ENCODE data around the gene ABI3BP. TPM values are rescaled to one million over a fixed set of nuclear protein-coding genes. Genes with fewer than 3 reads are reported as not detected.

Gene ABI3BP
- total and polyA plus RNA-seq, 2 experiments from 2014 or later: 0.42 to 0.57 TPM

DNA sequence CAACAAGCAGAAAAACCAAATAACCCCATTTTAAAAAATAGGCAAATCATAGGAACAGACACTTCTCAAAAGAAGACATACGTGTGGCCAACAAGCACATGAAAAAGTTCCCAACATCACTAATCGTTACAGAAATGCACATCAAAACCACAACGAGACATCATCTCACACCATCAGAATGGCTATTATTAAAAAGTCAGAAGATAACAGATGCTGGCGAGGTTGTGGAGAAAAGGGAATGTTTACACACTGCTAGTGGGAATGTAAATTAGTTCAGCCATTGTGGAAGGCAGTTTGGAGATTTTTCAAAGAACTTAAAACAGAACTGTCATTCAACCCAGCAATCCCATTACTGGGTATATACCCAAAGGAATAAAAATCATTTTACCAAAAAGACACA is 60.7 kb downstream of the ABI3BP start (continued):
- TF ChIP-seq, protein P1, sequence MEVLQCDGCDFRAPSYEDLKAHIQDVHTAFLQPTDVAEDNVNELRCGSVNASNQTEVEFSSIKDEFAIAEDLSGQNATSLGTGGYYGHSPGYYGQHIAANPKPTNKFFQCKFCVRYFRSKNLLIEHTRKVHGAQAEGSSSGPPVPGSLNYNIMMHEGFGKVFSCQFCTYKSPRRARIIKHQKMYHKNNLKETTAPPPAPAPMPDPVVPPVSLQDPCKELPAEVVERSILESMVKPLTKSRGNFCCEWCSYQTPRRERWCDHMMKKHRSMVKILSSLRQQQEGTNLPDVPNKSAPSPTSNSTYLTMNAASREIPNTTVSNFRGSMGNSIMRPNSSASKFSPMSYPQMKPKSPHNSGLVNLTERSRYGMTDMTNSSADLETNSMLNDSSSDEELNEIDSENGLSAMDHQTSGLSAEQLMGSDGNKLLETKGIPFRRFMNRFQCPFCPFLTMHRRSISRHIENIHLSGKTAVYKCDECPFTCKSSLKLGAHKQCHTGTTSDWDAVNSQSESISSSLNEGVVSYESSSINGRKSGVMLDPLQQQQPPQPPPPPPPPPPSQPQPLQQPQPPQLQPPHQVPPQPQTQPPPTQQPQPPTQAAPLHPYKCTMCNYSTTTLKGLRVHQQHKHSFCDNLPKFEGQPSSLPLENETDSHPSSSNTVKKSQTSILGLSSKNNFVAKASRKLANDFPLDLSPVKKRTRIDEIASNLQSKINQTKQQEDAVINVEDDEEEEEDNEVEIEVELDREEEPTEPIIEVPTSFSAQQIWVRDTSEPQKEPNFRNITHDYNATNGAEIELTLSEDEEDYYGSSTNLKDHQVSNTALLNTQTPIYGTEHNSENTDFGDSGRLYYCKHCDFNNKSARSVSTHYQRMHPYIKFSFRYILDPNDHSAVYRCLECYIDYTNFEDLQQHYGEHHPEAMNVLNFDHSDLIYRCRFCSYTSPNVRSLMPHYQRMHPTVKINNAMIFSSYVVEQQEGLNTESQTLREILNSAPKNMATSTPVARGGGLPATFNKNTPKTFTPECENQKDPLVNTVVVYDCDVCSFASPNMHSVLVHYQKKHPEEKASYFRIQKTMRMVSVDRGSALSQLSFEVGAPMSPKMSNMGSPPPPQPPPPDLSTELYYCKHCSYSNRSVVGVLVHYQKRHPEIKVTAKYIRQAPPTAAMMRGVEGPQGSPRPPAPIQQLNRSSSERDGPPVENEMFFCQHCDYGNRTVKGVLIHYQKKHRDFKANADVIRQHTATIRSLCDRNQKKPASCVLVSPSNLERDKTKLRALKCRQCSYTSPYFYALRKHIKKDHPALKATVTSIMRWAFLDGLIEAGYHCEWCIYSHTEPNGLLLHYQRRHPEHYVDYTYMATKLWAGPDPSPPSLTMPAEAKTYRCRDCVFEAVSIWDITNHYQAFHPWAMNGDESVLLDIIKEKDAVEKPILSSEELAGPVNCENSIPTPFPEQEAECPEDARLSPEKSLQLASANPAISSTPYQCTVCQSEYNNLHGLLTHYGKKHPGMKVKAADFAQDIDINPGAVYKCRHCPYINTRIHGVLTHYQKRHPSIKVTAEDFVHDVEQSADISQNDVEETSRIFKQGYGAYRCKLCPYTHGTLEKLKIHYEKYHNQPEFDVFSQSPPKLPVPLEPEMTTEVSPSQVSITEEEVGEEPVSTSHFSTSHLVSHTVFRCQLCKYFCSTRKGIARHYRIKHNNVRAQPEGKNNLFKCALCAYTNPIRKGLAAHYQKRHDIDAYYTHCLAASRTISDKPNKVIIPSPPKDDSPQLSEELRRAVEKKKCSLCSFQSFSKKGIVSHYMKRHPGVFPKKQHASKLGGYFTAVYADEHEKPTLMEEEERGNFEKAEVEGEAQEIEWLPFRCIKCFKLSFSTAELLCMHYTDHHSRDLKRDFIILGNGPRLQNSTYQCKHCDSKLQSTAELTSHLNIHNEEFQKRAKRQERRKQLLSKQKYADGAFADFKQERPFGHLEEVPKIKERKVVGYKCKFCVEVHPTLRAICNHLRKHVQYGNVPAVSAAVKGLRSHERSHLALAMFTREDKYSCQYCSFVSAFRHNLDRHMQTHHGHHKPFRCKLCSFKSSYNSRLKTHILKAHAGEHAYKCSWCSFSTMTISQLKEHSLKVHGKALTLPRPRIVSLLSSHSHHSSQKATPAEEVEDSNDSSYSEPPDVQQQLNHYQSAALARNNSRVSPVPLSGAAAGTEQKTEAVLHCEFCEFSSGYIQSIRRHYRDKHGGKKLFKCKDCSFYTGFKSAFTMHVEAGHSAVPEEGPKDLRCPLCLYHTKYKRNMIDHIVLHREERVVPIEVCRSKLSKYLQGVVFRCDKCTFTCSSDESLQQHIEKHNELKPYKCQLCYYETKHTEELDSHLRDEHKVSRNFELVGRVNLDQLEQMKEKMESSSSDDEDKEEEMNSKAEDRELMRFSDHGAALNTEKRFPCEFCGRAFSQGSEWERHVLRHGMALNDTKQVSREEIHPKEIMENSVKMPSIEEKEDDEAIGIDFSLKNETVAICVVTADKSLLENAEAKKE (CRISPR knock-in tag; IDR thresholded peaks at IDR 0.05): no peak
- TF ChIP-seq, protein P2, sequence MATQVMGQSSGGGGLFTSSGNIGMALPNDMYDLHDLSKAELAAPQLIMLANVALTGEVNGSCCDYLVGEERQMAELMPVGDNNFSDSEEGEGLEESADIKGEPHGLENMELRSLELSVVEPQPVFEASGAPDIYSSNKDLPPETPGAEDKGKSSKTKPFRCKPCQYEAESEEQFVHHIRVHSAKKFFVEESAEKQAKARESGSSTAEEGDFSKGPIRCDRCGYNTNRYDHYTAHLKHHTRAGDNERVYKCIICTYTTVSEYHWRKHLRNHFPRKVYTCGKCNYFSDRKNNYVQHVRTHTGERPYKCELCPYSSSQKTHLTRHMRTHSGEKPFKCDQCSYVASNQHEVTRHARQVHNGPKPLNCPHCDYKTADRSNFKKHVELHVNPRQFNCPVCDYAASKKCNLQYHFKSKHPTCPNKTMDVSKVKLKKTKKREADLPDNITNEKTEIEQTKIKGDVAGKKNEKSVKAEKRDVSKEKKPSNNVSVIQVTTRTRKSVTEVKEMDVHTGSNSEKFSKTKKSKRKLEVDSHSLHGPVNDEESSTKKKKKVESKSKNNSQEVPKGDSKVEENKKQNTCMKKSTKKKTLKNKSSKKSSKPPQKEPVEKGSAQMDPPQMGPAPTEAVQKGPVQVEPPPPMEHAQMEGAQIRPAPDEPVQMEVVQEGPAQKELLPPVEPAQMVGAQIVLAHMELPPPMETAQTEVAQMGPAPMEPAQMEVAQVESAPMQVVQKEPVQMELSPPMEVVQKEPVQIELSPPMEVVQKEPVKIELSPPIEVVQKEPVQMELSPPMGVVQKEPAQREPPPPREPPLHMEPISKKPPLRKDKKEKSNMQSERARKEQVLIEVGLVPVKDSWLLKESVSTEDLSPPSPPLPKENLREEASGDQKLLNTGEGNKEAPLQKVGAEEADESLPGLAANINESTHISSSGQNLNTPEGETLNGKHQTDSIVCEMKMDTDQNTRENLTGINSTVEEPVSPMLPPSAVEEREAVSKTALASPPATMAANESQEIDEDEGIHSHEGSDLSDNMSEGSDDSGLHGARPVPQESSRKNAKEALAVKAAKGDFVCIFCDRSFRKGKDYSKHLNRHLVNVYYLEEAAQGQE (IDR thresholded peaks at IDR 0.05; ENCODE audit: unreplicated experiment): no peak
- TF ChIP-seq CTCF (conservative IDR thresholded peaks at IDR 0.05; ENCODE audit: low read depth in 2 of 2) (no peak), EZH2phosphoT487 (IDR thresholded peaks at IDR 0.05; ENCODE audit: unreplicated experiment) (no peak), ZNF331 (CRISPR knock-in tag; IDR thresholded peaks at IDR 0.05; ENCODE audit: low read depth) (no peak), NANOG (IDR thresholded peaks at IDR 0.05; ENCODE audit: borderline replicate concordance) (no peak), EZH2 (IDR thresholded peaks at IDR 0.05; ENCODE audit: low read depth, unreplicated experiment) (no peak)

All from GM23338 (cell line).